DND-41 (cell line): ENCODE results near the gene ZNF557.

Experiments used
- EZH2 ChIP-seq: IDR thresholded peaks from 3 replicates; pipeline ENCODE4 v1.6.1; 2012; ENCODE audit warnings: borderline replicate concordance, low read depth, mild to moderate bottlenecking, moderate library complexity, low read length, inconsistent platforms; ENCODE audit not compliant: severe bottlenecking
- TF ChIP-seq, protein P1 (sequence below): IDR thresholded peaks from 2 replicates; pipeline ENCODE4 v1.5.1; 2012; ENCODE audit warnings: borderline replicate concordance, low read length, moderate library complexity, mild to moderate bottlenecking; ENCODE audit not compliant: poor library complexity, severe bottlenecking; ENCODE audit errors: extremely low read depth

DNA sequence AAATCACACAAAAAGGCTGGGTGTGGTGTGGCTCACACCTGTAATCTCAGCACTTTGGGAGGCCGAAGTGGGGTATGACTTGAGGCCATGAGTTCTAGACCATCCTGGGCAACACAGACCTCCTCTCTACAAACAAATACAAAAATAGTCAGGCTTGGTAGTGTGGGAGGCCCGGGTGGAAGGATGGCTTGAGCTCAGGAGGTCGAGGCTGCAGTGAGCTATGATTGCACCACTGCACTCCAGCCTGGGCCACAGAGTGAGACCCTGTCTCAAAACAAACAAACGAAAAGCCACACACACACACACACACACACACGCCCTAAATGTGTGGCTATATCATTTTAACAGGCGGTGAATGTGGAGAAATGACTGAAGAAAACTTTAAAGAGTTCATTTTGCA is 904 bp upstream of the ZNF557 start:
- TF ChIP-seq, protein P1, sequence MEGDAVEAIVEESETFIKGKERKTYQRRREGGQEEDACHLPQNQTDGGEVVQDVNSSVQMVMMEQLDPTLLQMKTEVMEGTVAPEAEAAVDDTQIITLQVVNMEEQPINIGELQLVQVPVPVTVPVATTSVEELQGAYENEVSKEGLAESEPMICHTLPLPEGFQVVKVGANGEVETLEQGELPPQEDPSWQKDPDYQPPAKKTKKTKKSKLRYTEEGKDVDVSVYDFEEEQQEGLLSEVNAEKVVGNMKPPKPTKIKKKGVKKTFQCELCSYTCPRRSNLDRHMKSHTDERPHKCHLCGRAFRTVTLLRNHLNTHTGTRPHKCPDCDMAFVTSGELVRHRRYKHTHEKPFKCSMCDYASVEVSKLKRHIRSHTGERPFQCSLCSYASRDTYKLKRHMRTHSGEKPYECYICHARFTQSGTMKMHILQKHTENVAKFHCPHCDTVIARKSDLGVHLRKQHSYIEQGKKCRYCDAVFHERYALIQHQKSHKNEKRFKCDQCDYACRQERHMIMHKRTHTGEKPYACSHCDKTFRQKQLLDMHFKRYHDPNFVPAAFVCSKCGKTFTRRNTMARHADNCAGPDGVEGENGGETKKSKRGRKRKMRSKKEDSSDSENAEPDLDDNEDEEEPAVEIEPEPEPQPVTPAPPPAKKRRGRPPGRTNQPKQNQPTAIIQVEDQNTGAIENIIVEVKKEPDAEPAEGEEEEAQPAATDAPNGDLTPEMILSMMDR: no peak
- no peak for TF ChIP-seq EZH2
